Ovary (tissue), 3 donors: ENCODE data around the gene POLH.

Experiments used
- CTCF ChIP-seq, 3 donors: fragments of 450-650 bp in 2 of 3; fragments of 200-600 bp in 1 of 3; IDR thresholded peaks; one replicate each; pipeline versions ENCODE4 v1.5.1 to v1.8.0; 2016 to 2022; ENCODE audit warnings: antibody characterized with exemption in 3 of 3, mild to moderate bottlenecking in 1 of 3
- EP300 ChIP-seq: sonication (generic); formaldehyde crosslinking; IDR thresholded peaks from one replicate; pipeline ENCODE4 v1.6.1; 2017; ENCODE audit warnings: antibody characterized with exemption
- POLR2A ChIP-seq: fragments of 450-650 bp; IDR thresholded peaks from one replicate; pipeline ENCODE4 v1.6.1; 2017; ENCODE audit warnings: antibody characterized with exemption, mild to moderate bottlenecking, moderate library complexity
- donor health status: DM: no; HTN: no; CAD: no.

GRCh38 chr6:43621078-43621835, 45.3 kb downstream of the POLH start:
- no peak for TF ChIP-seq CTCF (IDR thresholded peaks at IDR 0.05)
- no peak for TF ChIP-seq POLR2A
- TF ChIP-seq EP300 = no peak
